ENCODE measurements around the gene E2F2.

The E2F2 gene

DNA sequence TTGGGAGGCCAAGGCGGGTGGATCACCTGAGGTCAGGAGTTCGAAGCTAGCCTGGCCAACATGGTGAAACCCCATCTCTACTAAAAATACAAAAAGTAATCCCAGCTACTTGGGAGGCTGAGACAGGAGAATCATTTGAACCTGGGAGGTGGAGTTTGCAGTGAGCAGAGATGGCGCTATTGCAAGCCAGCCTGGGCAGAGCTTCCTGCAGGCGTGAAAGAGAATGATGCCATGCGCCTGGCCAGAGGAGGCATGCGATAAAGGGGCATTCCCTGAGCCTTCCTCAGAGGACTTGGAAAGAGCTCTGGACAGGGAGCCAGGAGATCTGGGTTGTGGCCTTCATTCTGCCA is 3.2 kb downstream of the E2F2 start:
- H3K36me3 ChIP-seq (ENCODE audit: control insufficient read depth in 1 of 2, insufficient read depth in 2 of 2, low read length in 2 of 2), result no peaks in the 10 kb centered on the region
- H3K4me3 ChIP-seq (ENCODE audit: low read depth in 1 of 2, low read length in 2 of 2), result no peak overlapping the region
- peaks cover 23 to 28% of the 10 kb centered on the region in 2 donors for H3K4me1 ChIP-seq (ENCODE audit: control insufficient read depth in 1 of 2, insufficient read depth in 2 of 2, low read length in 2 of 2)
- no peaks in the 10 kb centered on the region for H3K27me3 ChIP-seq (ENCODE audit: low read depth, low read length)
- peak overlapping the region; percentile 6 for H3K27ac ChIP-seq (ENCODE audit: low read length)
- H3K9me3 ChIP-seq (ENCODE audit: control insufficient read depth in 1 of 2, low read length in 2 of 2), result no peaks in the 10 kb centered on the region

DNA sequence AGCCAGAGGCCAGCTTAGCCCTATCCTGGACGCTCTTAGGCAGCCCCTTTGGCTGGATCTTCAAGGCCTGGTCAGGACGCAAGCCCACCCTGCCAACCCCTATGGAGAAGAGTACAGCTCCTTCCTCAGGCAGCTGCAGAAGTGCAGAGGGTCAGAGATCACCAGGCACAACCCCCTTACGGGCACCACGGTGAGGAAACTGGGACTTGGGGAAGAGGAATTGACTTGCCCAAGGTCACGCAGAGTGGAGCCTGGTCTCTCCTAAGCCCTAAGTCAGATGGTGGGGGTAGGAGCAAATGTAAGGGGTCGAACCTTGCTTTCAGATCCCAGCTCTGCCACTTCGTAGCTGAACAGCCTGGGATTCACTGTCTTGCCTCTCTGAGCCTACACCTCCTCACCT is 3.7 kb downstream of the E2F2 start:
- H3K4me1 ChIP-seq (ENCODE audit: control insufficient read depth in 1 of 2, insufficient read depth in 2 of 2, low read length in 2 of 2), result peaks cover 23 to 28% of the 10 kb centered on the region in 2 donors
- no peaks in the 10 kb centered on the region for H3K36me3 ChIP-seq (ENCODE audit: control insufficient read depth in 1 of 2, insufficient read depth in 2 of 2, low read length in 2 of 2)
- H3K9me3 ChIP-seq (ENCODE audit: control insufficient read depth in 1 of 2, low read length in 2 of 2), result no peaks in the 10 kb centered on the region
- H3K27me3 ChIP-seq (ENCODE audit: low read depth, low read length), result no peaks in the 10 kb centered on the region
- H3K4me3 ChIP-seq (ENCODE audit: low read depth in 1 of 2, low read length in 2 of 2), result no peak overlapping the region
- H3K27ac ChIP-seq (ENCODE audit: low read length), result peak overlapping the region; percentile 6

DNA sequence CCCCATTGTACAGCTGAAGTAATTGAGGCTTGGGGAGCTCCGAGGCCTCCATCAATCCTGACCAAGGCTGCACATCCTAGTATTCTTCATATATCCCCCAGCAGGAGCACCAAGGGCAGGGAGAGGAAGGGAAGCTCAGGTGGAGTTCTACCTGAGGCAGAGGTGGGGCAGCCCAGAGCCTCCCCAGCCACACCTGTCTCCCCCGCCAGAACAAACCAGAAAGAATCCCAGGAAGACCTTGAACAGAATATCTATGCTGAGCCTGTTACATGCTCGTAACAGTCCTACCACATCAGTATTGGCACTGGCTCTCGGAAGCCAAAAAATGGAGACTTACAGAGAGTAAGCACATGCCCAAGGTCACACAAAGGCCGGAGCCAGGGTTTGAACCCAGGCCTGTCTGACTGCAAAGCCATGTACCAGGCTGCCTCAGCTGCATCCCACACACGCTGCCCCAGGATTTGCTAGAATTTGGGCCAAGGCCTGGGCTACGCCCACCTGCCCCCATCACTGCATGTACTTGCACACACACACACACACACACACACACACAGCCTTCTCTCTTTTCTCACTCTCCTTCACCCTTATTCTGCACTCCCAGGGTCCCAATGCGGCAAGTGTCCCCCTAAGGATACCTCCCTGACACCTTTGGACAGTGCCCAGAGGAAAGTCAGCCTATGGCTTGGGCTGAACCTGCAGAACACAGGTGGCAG is 4.5 kb downstream of the E2F2 start:
- H3K9me3 ChIP-seq (ENCODE audit: control insufficient read depth in 1 of 2, low read length in 2 of 2), result no peaks in the 10 kb centered on the region
- no peaks in the 10 kb centered on the region for H3K36me3 ChIP-seq (ENCODE audit: control insufficient read depth in 1 of 2, insufficient read depth in 2 of 2, low read length in 2 of 2)
- H3K4me1 ChIP-seq (ENCODE audit: control insufficient read depth in 1 of 2, insufficient read depth in 2 of 2, low read length in 2 of 2), result peaks cover 16 to 19% of the 10 kb centered on the region in 2 donors
- peak overlapping the region; percentile 68 for H3K27ac ChIP-seq (ENCODE audit: low read length)
- no peak overlapping the region for H3K4me3 ChIP-seq (ENCODE audit: low read depth in 1 of 2, low read length in 2 of 2)
- no peaks in the 10 kb centered on the region for H3K27me3 ChIP-seq (ENCODE audit: low read depth, low read length)

DNA sequence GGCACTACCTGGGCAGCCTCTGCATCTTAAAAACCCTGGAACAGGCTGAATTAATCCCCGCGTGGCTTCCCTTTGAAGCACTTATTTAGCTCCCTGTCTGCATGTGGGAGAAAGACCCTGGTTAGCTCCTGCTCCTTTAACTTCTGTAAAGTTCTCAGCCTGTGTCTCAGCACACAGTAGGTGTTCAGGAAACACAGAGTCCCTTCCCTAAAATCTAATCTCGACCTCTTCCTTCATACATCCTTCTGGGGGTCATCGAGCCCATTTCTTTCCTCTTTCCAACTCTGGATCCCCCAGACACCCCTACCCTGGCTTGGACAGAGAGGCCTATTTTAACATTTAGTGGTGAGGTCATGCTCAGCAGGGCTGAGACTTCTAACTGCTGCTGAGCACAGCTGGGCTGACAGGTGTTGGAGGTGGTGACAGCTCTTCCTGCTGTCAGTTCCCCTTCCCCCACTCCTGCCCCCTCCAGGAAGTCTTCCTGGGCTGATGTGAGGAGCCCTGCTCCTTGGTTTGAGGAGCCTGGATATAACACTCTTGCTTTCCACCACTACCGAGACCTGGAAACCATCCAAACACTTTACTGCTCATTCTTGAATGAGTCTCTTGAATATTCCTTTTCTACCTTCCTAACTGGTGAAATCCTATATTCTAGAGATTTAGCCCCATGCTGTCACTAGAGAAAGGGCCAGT is 5.3 kb downstream of the E2F2 start:
- H3K9me3 ChIP-seq (ENCODE audit: control insufficient read depth in 1 of 2, low read length in 2 of 2), result no peaks in the 10 kb centered on the region
- peak overlapping the region; percentile 68 for H3K27ac ChIP-seq (ENCODE audit: low read length)
- H3K4me3 ChIP-seq (ENCODE audit: low read depth in 1 of 2, low read length in 2 of 2), result no peak overlapping the region
- H3K4me1 ChIP-seq (ENCODE audit: control insufficient read depth in 1 of 2, insufficient read depth in 2 of 2, low read length in 2 of 2), result peaks cover 14 to 15% of the 10 kb centered on the region in 2 donors
- H3K27me3 ChIP-seq (ENCODE audit: low read depth, low read length), result no peaks in the 10 kb centered on the region
- no peaks in the 10 kb centered on the region for H3K36me3 ChIP-seq (ENCODE audit: control insufficient read depth in 1 of 2, insufficient read depth in 2 of 2, low read length in 2 of 2)

DNA sequence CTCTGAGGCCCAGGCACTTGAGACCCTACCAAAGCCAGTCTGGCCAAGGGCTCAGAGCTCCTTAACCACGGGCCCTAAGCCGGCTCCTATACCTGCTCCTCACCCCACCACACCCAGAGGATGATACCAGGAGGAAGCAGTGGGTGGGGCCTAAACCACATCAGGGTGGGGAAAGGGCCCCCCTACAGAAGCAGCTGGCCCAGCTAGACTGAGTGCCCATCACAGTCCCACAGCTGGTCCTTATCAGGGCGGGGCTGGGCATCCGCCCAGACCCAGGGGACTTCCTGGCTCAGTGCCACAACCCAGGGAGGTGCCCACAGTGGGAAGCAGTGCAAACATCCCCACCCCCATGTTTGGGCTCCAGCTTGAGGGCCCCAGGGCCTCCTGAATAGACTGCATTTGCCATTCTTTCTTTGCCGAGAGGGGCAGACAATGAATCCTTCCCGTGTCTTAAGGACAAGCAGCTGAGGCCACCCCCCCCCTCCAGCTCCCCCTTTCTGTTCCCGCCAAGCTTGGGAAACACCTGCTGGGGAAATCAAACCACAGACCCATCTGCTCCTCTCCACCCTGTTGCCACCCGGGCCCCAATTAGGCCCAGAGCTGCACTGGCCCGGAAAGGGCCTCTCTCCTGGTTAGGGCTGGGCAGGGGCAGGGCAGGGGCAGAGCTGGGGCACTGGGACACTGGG is 6.2 kb downstream of the E2F2 start:
- Histone ChIP-seq H3K9me3 (ENCODE audit: control insufficient read depth in 1 of 2, low read length in 2 of 2) (no peaks in the 10 kb centered on the region), H3K4me1 (ENCODE audit: control insufficient read depth in 1 of 2, insufficient read depth in 2 of 2, low read length in 2 of 2) (peaks cover 6 to 11% of the 10 kb centered on the region in 2 donors), H3K27me3 (ENCODE audit: low read depth, low read length) (no peaks in the 10 kb centered on the region), H3K4me3 (ENCODE audit: low read depth in 1 of 2, low read length in 2 of 2) (no peak overlapping the region), H3K27ac (ENCODE audit: low read length) (peak overlapping the region; percentile 68), H3K36me3 (ENCODE audit: control insufficient read depth in 1 of 2, insufficient read depth in 2 of 2, low read length in 2 of 2) (no peaks in the 10 kb centered on the region)

DNA sequence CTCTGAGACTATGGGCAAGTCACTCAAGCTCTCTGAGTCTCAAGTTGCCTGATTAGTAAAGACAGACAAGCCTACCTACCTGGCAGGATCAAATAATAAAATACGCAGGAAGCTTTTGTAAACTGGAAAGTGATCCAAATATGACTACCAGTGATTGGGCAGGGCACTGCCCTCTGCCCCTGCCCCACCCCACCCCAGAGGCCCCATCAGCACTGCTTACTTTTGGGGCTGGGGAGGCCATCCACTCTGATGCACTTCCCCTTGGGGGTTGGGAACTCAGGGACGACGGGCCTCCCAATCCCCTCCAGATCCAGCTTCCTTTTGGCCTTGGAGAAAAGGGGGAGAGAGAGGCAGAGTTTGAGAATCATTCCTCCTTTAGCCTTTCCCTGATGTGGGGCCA is 6.9 kb downstream of the E2F2 start:
- H3K27ac ChIP-seq (ENCODE audit: low read length), result peak overlapping the region; percentile 68
- peaks cover 4% of the 10 kb centered on the region in 2 donors for H3K4me1 ChIP-seq (ENCODE audit: control insufficient read depth in 1 of 2, insufficient read depth in 2 of 2, low read length in 2 of 2)
- H3K4me3 ChIP-seq (ENCODE audit: low read depth in 1 of 2, low read length in 2 of 2), result no peak overlapping the region
- no peaks in the 10 kb centered on the region for H3K36me3 ChIP-seq (ENCODE audit: control insufficient read depth in 1 of 2, insufficient read depth in 2 of 2, low read length in 2 of 2)
- H3K27me3 ChIP-seq (ENCODE audit: low read depth, low read length), result no peaks in the 10 kb centered on the region
- H3K9me3 ChIP-seq (ENCODE audit: control insufficient read depth in 1 of 2, low read length in 2 of 2), result no peaks in the 10 kb centered on the region

DNA sequence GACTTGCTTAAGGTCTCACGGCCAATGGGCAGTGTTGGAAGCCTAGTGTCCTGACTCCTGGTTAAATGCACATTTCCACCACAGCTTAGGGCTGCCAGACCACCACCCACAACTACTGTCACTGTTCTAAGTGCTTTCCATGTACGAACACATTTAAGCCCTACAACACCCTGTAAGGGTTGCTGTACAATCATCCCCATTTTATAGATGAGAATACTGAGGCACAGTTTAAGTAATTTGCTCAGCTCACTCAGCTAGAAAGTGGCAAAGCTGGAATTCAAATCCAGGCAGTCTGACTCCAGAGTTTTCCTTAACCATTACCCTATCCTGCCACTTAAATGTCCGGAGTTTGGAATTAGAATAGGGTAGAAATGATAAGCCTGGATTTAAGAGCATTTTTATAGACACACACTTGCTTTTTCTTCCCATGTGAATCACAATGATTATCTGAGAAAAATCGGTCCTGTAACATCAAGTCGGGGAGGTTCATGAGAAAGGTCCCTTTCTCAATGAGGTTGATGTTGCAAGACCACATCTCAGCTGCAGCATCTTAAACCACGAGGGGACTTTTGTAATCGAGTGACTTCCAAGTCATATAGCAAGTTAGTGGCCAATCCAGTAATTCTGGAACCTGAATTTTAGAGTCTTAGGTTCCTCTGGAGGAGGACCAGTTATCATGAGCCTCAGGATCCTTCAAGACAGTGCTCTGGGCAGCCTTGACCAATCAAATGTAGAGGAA is 8.6 kb downstream of the E2F2 start:
- Histone ChIP-seq H3K4me1 (ENCODE audit: control insufficient read depth in 1 of 2, insufficient read depth in 2 of 2, low read length in 2 of 2) (peaks cover 0 to 3% of the 10 kb centered on the region in 2 donors), H3K9me3 (ENCODE audit: control insufficient read depth in 1 of 2, low read length in 2 of 2) (no peaks in the 10 kb centered on the region), H3K27ac (ENCODE audit: low read length) (no peak overlapping the region), H3K27me3 (ENCODE audit: low read depth, low read length) (no peaks in the 10 kb centered on the region), H3K36me3 (ENCODE audit: control insufficient read depth in 1 of 2, insufficient read depth in 2 of 2, low read length in 2 of 2) (no peaks in the 10 kb centered on the region), H3K4me3 (ENCODE audit: low read depth in 1 of 2, low read length in 2 of 2) (no peak overlapping the region)

DNA sequence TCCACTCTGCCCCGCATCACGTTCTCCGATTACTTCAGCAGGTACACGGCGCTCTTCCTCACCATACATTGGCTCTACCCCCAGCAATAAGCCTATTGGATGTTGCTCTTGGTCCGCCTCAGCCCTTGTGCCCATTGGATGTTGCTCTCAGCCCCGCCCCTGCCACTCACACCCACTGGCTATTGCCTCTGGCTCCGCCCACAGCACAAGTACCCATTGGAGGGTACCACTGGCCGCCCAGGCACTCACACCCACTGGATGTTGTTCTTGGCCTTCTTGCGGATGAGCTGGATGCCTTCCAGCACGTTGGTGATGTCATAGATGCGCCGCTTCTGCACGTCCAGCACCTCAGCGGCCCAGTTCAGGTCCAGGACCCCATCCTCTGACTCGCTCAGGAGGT is 9.4 kb downstream of the E2F2 start:
- no peaks in the 10 kb centered on the region for H3K36me3 ChIP-seq (ENCODE audit: control insufficient read depth in 1 of 2, insufficient read depth in 2 of 2, low read length in 2 of 2)
- no peaks in the 10 kb centered on the region for H3K9me3 ChIP-seq (ENCODE audit: control insufficient read depth in 1 of 2, low read length in 2 of 2)
- H3K27me3 ChIP-seq (ENCODE audit: low read depth, low read length), result no peaks in the 10 kb centered on the region
- no peak overlapping the region for H3K4me3 ChIP-seq (ENCODE audit: low read depth in 1 of 2, low read length in 2 of 2)
- H3K27ac ChIP-seq (ENCODE audit: low read length), result no peak overlapping the region
- no peaks in the 10 kb centered on the region for H3K4me1 ChIP-seq (ENCODE audit: control insufficient read depth in 1 of 2, insufficient read depth in 2 of 2, low read length in 2 of 2)

DNA sequence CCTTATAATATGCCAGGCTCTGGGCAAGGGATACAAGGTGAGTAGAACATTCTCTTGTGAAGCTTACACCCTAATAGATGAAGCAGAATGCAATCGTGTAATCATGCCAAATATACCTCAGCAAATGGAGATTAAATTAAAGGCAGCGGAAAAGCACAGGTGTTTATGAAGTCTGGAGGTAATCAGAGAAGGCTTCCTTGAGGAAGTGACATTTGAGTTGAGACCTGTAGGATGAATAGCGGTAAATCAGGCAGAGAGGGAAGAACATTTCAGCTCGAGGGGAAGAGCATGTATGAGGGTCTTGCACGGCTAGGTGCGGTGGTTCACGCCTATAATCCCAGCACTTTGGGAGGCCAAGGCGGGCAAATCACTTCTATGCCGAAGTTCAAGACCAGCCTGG is 13.5 kb downstream of the E2F2 start:
- no peak overlapping the region for H3K4me3 ChIP-seq (ENCODE audit: low read depth in 1 of 2, low read length in 2 of 2)
- no peaks in the 10 kb centered on the region for H3K4me1 ChIP-seq (ENCODE audit: control insufficient read depth in 1 of 2, insufficient read depth in 2 of 2, low read length in 2 of 2)
- H3K9me3 ChIP-seq (ENCODE audit: control insufficient read depth in 1 of 2, low read length in 2 of 2), result no peaks in the 10 kb centered on the region
- no peaks in the 10 kb centered on the region for H3K27me3 ChIP-seq (ENCODE audit: low read depth, low read length)
- H3K27ac ChIP-seq (ENCODE audit: low read length), result no peak overlapping the region
- no peaks in the 10 kb centered on the region for H3K36me3 ChIP-seq (ENCODE audit: control insufficient read depth in 1 of 2, insufficient read depth in 2 of 2, low read length in 2 of 2)

DNA sequence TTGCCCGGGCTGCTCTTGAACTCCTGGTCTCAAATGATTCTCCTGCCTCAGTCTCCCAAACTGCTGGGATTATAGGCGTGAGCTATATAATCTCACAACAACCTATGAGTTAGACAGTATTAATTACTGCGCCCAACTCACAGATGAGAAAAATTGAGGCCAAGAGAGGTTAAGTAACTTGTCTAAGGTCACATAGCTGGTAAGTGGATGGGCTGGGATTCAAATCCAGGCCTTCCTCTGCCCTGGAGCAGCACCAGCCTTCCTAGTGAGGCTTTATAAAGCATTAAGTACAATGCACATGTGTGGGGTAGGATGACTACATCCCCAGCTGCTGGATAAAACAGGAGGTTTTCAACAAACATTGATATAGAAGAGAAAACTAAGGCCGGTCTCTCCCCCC is 15.1 kb downstream of the E2F2 start:
- Histone ChIP-seq H3K9me3 (ENCODE audit: control insufficient read depth in 1 of 2, low read length in 2 of 2) (no peaks in the 10 kb centered on the region), H3K36me3 (ENCODE audit: control insufficient read depth in 1 of 2, insufficient read depth in 2 of 2, low read length in 2 of 2) (no peaks in the 10 kb centered on the region), H3K4me3 (ENCODE audit: low read depth in 1 of 2, low read length in 2 of 2) (no peak overlapping the region), H3K4me1 (ENCODE audit: control insufficient read depth in 1 of 2, insufficient read depth in 2 of 2, low read length in 2 of 2) (no peaks in the 10 kb centered on the region), H3K27ac (ENCODE audit: low read length) (no peak overlapping the region), H3K27me3 (ENCODE audit: low read depth, low read length) (no peaks in the 10 kb centered on the region)

DNA sequence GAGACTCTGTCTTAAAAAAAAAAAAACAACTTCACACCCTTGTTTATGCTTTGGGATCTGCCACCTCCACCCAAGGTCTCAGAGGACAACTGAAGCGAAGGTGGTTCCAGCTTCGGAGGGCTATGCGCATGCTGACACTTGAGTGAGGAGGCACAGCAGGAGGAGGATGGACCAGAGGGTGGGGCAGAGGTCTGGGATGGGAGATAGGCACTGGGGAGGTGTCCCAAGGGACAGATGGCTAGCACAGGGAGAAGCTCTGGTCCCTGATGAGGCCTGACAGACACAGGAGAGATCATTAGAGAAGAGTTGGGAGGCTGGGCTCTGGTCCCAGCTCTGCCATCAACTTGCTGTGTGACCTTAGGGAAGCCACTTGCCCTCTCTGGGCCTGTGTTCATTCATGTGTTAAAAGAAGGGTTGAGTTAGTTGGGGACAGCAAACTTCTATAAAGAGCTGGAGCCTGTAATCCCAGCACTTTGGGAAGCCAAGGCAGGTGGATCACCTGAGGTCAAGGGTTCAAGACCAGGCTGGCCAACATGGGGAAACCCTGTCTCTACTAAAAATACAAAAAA is 16.8 kb downstream of the E2F2 start:
- no peaks in the 10 kb centered on the region for H3K4me1 ChIP-seq (ENCODE audit: control insufficient read depth in 1 of 2, insufficient read depth in 2 of 2, low read length in 2 of 2)
- no peak overlapping the region for H3K4me3 ChIP-seq (ENCODE audit: low read depth in 1 of 2, low read length in 2 of 2)
- no peaks in the 10 kb centered on the region for H3K36me3 ChIP-seq (ENCODE audit: control insufficient read depth in 1 of 2, insufficient read depth in 2 of 2, low read length in 2 of 2)
- no peaks in the 10 kb centered on the region for H3K9me3 ChIP-seq (ENCODE audit: control insufficient read depth in 1 of 2, low read length in 2 of 2)
- H3K27ac ChIP-seq (ENCODE audit: low read length), result no peak overlapping the region
- no peaks in the 10 kb centered on the region for H3K27me3 ChIP-seq (ENCODE audit: low read depth, low read length)

Data from muscle layer of duodenum (tissue), 2 donors.